ENCODE results near the gene NR1D1.

DNA sequence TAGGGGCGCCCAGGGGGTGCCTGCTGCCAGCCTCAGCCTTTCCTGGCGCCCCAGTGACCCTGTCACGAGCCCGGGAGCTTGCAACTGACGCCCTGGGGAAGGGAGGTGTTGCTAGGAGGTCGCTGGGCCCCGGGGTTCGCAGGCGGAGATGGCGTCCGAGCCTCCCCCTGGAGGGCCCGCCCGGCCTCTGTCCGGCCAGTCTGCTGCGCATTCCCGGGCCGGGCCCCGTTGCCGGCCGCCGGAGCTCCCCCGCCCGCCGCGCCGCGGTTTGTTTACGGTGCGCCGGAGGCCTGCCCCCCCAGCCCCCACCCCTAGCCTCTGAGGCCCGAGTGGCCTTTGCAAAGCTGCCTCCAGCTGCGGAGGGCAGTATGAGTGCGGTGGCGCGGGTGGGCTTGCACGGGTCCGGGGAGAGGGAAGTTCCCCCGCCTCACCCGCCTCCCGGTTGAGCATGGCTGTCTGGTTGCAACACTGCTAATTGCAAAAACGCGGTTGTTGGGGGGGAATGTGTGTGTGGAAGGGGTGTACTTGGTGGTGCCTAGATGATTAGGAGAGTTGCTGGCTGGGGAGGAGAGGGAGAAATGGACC is 37.1 kb downstream of the NR1D1 start:
- TF ChIP-seq ZNF274 (IDR thresholded peaks at IDR 0.05; ENCODE audit: low read depth, low read length) (no peak), YY1 (IDR thresholded peaks at IDR 0.05; ENCODE audit: insufficient read depth, insufficient read length) (no peak), SUZ12 (IDR thresholded peaks at IDR 0.05; ENCODE audit: extremely low read depth, insufficient read depth, insufficient read length) (no peak)
